ENCODE measurements around the gene ZNF681.

The ZNF681 gene

GRCh38 chr19:23758187-23759074 lies at the start of gene ZNF681:
Gene ZNF681, minus strand, starts transcription at chr19:23758891. Its CDS starts 142 bp downstream, at chr19:23758749.
- in situ Hi-C loops (cut with HindIII; ENCODE audit: low pct_ligation_motif_present, low sequenced_read_pairs), result no loop called here
- TF ChIP-seq, protein P1, sequence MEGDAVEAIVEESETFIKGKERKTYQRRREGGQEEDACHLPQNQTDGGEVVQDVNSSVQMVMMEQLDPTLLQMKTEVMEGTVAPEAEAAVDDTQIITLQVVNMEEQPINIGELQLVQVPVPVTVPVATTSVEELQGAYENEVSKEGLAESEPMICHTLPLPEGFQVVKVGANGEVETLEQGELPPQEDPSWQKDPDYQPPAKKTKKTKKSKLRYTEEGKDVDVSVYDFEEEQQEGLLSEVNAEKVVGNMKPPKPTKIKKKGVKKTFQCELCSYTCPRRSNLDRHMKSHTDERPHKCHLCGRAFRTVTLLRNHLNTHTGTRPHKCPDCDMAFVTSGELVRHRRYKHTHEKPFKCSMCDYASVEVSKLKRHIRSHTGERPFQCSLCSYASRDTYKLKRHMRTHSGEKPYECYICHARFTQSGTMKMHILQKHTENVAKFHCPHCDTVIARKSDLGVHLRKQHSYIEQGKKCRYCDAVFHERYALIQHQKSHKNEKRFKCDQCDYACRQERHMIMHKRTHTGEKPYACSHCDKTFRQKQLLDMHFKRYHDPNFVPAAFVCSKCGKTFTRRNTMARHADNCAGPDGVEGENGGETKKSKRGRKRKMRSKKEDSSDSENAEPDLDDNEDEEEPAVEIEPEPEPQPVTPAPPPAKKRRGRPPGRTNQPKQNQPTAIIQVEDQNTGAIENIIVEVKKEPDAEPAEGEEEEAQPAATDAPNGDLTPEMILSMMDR (IDR thresholded peaks at IDR 0.05; ENCODE audit: low read depth, low read length, missing control alignments), result peak; percentile 19
- peak within 1 kb of the TSS; percentile 83 for H3K4me3 ChIP-seq (ENCODE audit: low read depth, low read length)
- peak; percentile 95 for DNase-seq
- H3K27ac ChIP-seq, result peak within 1 kb of the TSS; percentile 66
- no peaks in the 10 kb centered on the region for H3K27me3 ChIP-seq (replicated peaks)
- no peaks in the 10 kb centered on the region for H3K36me3 ChIP-seq (replicated peaks)

DNA sequence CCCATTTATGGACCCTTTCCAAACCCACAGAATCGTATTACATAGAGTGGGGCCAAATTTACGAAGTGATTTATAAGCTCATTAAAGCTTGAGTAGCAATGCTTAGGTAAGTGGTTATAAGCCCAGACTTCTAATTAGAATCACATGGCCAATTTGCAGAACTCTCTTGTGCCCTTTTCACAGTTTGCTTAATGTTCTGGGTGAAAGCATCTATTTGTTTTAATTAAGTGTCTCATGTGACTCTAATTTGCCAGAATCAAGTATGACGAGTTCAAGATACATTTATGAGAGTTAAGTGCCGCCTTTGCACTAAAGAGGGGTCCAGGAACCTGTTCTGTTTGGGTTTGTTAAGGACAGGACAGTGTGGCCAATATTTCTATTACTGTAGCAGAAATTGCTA lies 46.0 kb upstream of the ZNF681 start:
- H3K4me3 ChIP-seq (ENCODE audit: low read depth, low read length), result no peak overlapping the region
- in situ Hi-C loops (cut with HindIII; ENCODE audit: low pct_ligation_motif_present, low sequenced_read_pairs), result no loop called here
- DNase-seq, result no peak
- TF ChIP-seq, protein P1 (IDR thresholded peaks at IDR 0.05; ENCODE audit: low read depth, low read length, missing control alignments), result no peak
- H3K27me3 ChIP-seq (replicated peaks), result no peaks in the 10 kb centered on the region
- no peak overlapping the region for H3K27ac ChIP-seq
- no peaks in the 10 kb centered on the region for H3K36me3 ChIP-seq (replicated peaks)

GRCh38 chr19:23802290-23802689 lies 43.6 kb upstream of the ZNF681 start:
- in situ Hi-C loops (cut with HindIII; ENCODE audit: low pct_ligation_motif_present, low sequenced_read_pairs), result no loop called here
- DNase-seq, result no peak
- H3K27me3 ChIP-seq (replicated peaks), result no peaks in the 10 kb centered on the region
- H3K4me3 ChIP-seq (ENCODE audit: low read depth, low read length), result no peak overlapping the region
- H3K27ac ChIP-seq, result no peak overlapping the region
- H3K36me3 ChIP-seq (replicated peaks), result no peaks in the 10 kb centered on the region
- TF ChIP-seq, protein P1 (IDR thresholded peaks at IDR 0.05; ENCODE audit: low read depth, low read length, missing control alignments), result no peak

DNA sequence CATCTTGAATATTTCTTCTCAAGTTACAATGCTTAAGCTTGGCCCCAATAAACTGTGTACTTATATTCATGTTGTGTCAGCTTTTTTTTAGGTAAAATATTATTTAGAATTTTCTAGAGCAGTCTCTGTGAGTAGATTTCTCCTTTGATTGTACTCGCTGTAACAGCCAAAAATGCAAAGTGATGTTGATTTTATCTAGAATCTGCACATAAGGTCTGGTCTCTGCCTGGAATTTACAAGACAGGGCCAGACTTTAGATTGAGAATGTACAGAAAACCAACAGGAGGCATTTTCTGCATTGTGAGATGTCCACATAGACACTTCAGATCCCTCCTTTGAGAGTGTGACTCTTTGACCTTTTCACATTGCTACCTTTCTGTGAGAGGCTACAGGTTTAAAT lies 43.1 kb upstream of the ZNF681 start:
- Histone ChIP-seq H3K36me3 (replicated peaks) (no peaks in the 10 kb centered on the region), H3K27me3 (replicated peaks) (no peaks in the 10 kb centered on the region), H3K27ac (no peak overlapping the region), H3K4me3 (ENCODE audit: low read depth, low read length) (no peak overlapping the region)
- TF ChIP-seq, protein P1 (IDR thresholded peaks at IDR 0.05; ENCODE audit: low read depth, low read length, missing control alignments), result no peak
- in situ Hi-C loops (cut with HindIII; ENCODE audit: low pct_ligation_motif_present, low sequenced_read_pairs), result no loop called here
- DNase-seq, result no peak

DNA sequence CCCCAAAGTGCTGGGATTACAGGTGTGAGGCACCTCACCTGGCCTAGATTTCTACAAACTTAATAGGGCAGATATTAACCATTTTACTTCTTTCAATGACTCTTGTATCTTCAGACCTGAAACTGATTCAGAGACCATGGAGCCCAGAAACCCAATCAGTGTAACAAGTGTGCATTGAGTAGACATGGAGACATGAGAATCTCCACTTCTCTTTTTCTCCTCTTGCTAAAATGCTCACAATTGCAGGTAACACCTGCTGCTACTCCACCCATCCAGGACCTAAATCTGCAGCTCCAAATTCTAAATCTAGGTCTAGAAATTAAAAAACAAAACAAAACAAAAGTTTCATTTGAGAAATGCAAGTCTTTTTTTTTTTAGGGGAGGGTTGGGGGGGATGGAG lies 42.2 kb upstream of the ZNF681 start:
- no peak overlapping the region for H3K27ac ChIP-seq
- no peaks in the 10 kb centered on the region for H3K36me3 ChIP-seq (replicated peaks)

More for the DNA sequence above, 42.2 kb upstream of the ZNF681 start:
- TF ChIP-seq, protein P1 (IDR thresholded peaks at IDR 0.05; ENCODE audit: low read depth, low read length, missing control alignments), result no peak
- in situ Hi-C loops (cut with HindIII; ENCODE audit: low pct_ligation_motif_present, low sequenced_read_pairs), result no loop called here
- Histone ChIP-seq H3K27me3 (replicated peaks) (no peaks in the 10 kb centered on the region), H3K4me3 (ENCODE audit: low read depth, low read length) (no peak overlapping the region)
- no peak for DNase-seq
